Measurements from ENCODE around the gene GNB1L. TPM values are rescaled to one million over a fixed set of nuclear protein-coding genes. Genes with fewer than 3 reads are reported as not detected.

Gene GNB1L
- total RNA-seq, 4 donors from 2014 or later, result 0.59 to 12.2 (median 3.1) TPM

GRCh38 chr22:19824926-19825339 is 29.7 kb downstream of the GNB1L start:
- H3K36me3 ChIP-seq, result no peaks in the 10 kb centered on the region
- no peaks in the 10 kb centered on the region for H3K27me3 ChIP-seq
- DNase-seq, result no peak
- H3K4me1 ChIP-seq, result no peaks in the 10 kb centered on the region
- H3K9me3 ChIP-seq, result no peaks in the 10 kb centered on the region
- TF ChIP-seq POLR2A (IDR thresholded peaks at IDR 0.05) (no peak), CTCF (IDR thresholded peaks at IDR 0.05) (no peak)
- intact Hi-C loops (cut with DNase I; ENCODE audit: low total_unique reads), result no loop called here
- H3K4me3 ChIP-seq, result no peak overlapping the region
- no peak overlapping the region for H3K27ac ChIP-seq

GRCh38 chr22:19824212-19824925 is 30.3 kb downstream of the GNB1L start:
- H3K36me3 ChIP-seq, result no peaks in the 10 kb centered on the region
- intact Hi-C loops (cut with DNase I; ENCODE audit: low total_unique reads), result no loop called here
- TF ChIP-seq POLR2A (IDR thresholded peaks at IDR 0.05), result no peak
- TF ChIP-seq CTCF (IDR thresholded peaks at IDR 0.05), result no peak
- H3K4me1 ChIP-seq, result no peaks in the 10 kb centered on the region
- H3K4me3 ChIP-seq, result no peak overlapping the region
- DNase-seq, result no peak
- no peaks in the 10 kb centered on the region for H3K27me3 ChIP-seq
- H3K27ac ChIP-seq, result no peak overlapping the region
- no peaks in the 10 kb centered on the region for H3K9me3 ChIP-seq

DNA sequence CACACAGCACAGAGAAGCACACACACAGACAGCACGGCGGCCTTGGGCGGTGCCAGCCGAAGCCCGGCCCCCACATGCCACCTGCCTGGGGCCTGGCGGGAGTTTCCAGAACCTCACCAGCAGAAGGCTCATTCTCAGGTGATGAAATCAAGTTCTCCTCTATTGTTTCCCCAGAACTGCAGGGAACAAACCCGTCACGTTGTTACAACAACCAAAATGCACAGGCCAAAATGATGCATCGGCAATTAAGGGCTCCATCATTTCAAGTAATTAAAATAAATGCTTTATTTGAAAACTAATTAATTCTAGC is 30.8 kb downstream of the GNB1L start:
- Histone ChIP-seq H3K4me3 (no peak overlapping the region), H3K27me3 (no peaks in the 10 kb centered on the region), H3K36me3 (no peaks in the 10 kb centered on the region), H3K9me3 (no peaks in the 10 kb centered on the region), H3K4me1 (no peaks in the 10 kb centered on the region), H3K27ac (no peak overlapping the region)
- TF ChIP-seq CTCF (IDR thresholded peaks at IDR 0.05) (no peak), POLR2A (IDR thresholded peaks at IDR 0.05) (no peak)
- intact Hi-C loops (cut with DNase I; ENCODE audit: low total_unique reads), result no loop called here
- DNase-seq, result no peak

- no peaks in the 10 kb centered on the region for H3K27me3 ChIP-seq
- H3K4me3 ChIP-seq, result no peak overlapping the region
- no peaks in the 10 kb centered on the region for H3K4me1 ChIP-seq
- H3K27ac ChIP-seq, result no peak overlapping the region
- intact Hi-C loops (cut with DNase I; ENCODE audit: low total_unique reads), result no loop called here
- no peaks in the 10 kb centered on the region for H3K36me3 ChIP-seq
- no peaks in the 10 kb centered on the region for H3K9me3 ChIP-seq
- TF ChIP-seq CTCF (IDR thresholded peaks at IDR 0.05), result no peak
- no peak for TF ChIP-seq POLR2A (IDR thresholded peaks at IDR 0.05)
- DNase-seq, result no peak
Measured at GRCh38 chr22:19823191-19823901, 31.3 kb downstream of the GNB1L start.

- Histone ChIP-seq H3K4me1 (no peaks in the 10 kb centered on the region), H3K4me3 (no peak overlapping the region), H3K36me3 (no peaks in the 10 kb centered on the region), H3K9me3 (no peaks in the 10 kb centered on the region), H3K27ac (no peak overlapping the region), H3K27me3 (no peaks in the 10 kb centered on the region)
- intact Hi-C loops (cut with DNase I; ENCODE audit: low total_unique reads), result no loop called here
- no peak for TF ChIP-seq POLR2A (IDR thresholded peaks at IDR 0.05)
- TF ChIP-seq CTCF (IDR thresholded peaks at IDR 0.05), result no peak
- DNase-seq, result no peak
Measured at GRCh38 chr22:19822301-19823117, 32.2 kb downstream of the GNB1L start.
